ENCODE results near the gene ZC2HC1C. TPM values are rescaled to one million over a fixed set of nuclear protein-coding genes. Genes with fewer than 3 reads are reported as not detected.

The ZC2HC1C gene
- total and polyA plus RNA-seq, 2 donors (not counting 1 experiment from before 2014, with no cell fraction given) = 0.90 to 1.8 TPM

DNA sequence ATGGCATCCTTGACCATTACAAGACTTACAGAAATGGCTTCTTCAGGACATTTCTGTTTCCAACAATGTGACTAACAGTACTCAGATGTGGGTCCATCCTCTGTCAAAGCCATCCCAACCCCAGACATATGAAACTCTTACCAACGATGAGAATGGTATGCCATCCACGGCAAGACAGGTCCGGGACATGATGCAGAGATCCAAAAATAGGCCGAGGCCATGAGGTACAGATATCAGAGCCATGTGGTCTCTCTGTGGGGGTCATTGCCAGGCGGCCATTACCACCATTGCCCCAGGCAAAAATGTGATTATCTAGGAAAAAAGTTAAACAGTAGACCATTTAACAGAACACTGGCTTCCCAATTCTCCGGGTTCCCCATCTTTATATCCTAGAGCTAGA is 27.5 kb downstream of the ZC2HC1C start:
- no peak overlapping the region for H3K4me2 ChIP-seq (ENCODE audit: extremely low read depth, insufficient read depth, low read length)
- no peaks in the 10 kb centered on the region for H3K9me3 ChIP-seq (ENCODE audit: control insufficient read depth, insufficient read depth, low read depth, low read length)
- H3K9ac ChIP-seq (ENCODE audit: insufficient read depth, low read length) = no peak overlapping the region
- no peaks in the 10 kb centered on the region for H3K79me2 ChIP-seq (ENCODE audit: control insufficient read depth, insufficient read depth, low read length)
- H3K36me3 ChIP-seq (ENCODE audit: control insufficient read depth, insufficient read depth, low read length) = peaks cover 3% of the 10 kb centered on the region
- no peak overlapping the region for H3K4me3 ChIP-seq (replicated peaks in 1 of 4; ENCODE audit: control extremely low read depth in 1 of 4, insufficient read depth in 1 of 4, low read depth in 3 of 4, low read length in 4 of 4)
- H3K27me3 ChIP-seq (ENCODE audit: control insufficient read depth, insufficient read depth, low read length) = no peaks in the 10 kb centered on the region
- no peak for TF ChIP-seq EZH2 (IDR thresholded peaks at IDR 0.05; ENCODE audit: low read length, missing control alignments)
- TF ChIP-seq, protein P1, sequence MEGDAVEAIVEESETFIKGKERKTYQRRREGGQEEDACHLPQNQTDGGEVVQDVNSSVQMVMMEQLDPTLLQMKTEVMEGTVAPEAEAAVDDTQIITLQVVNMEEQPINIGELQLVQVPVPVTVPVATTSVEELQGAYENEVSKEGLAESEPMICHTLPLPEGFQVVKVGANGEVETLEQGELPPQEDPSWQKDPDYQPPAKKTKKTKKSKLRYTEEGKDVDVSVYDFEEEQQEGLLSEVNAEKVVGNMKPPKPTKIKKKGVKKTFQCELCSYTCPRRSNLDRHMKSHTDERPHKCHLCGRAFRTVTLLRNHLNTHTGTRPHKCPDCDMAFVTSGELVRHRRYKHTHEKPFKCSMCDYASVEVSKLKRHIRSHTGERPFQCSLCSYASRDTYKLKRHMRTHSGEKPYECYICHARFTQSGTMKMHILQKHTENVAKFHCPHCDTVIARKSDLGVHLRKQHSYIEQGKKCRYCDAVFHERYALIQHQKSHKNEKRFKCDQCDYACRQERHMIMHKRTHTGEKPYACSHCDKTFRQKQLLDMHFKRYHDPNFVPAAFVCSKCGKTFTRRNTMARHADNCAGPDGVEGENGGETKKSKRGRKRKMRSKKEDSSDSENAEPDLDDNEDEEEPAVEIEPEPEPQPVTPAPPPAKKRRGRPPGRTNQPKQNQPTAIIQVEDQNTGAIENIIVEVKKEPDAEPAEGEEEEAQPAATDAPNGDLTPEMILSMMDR (conservative IDR thresholded peaks at IDR 0.05 in 1 of 2, IDR thresholded peaks at IDR 0.05 in 1 of 2; ENCODE audit: low read depth in 1 of 2, low read length in 2 of 2) = no peak
- H3K4me1 ChIP-seq (ENCODE audit: control insufficient read depth, extremely low read depth, insufficient read depth, low read length) = no peaks in the 10 kb centered on the region
- H4K20me1 ChIP-seq (ENCODE audit: control insufficient read depth, extremely low read depth, insufficient read depth, low read length) = no peaks in the 10 kb centered on the region
- DNase-seq (ENCODE audit: low read depth in 2 of 2) = no peak
- no peak overlapping the region for H3K27ac ChIP-seq (ENCODE audit: insufficient read depth, low read length)
- no peak overlapping the region for H2AFZ ChIP-seq (ENCODE audit: low read length)

GRCh38 chr14:75098212-75098611 is 28.8 kb downstream of the ZC2HC1C start:
- Histone ChIP-seq H3K36me3 (ENCODE audit: control insufficient read depth, insufficient read depth, low read length) (peaks cover 3% of the 10 kb centered on the region), H3K79me2 (ENCODE audit: control insufficient read depth, insufficient read depth, low read length) (no peaks in the 10 kb centered on the region)

GRCh38 chr14:75098682-75099081 is 29.2 kb downstream of the ZC2HC1C start:
- no peak for DNase-seq (ENCODE audit: low read depth in 2 of 2)
- TF ChIP-seq, protein P1 (conservative IDR thresholded peaks at IDR 0.05 in 1 of 2, IDR thresholded peaks at IDR 0.05 in 1 of 2; ENCODE audit: low read depth in 1 of 2, low read length in 2 of 2) = no peak
- no peak for TF ChIP-seq EZH2 (IDR thresholded peaks at IDR 0.05; ENCODE audit: low read length, missing control alignments)
- H2AFZ ChIP-seq (ENCODE audit: low read length) = no peak overlapping the region
- no peaks in the 10 kb centered on the region for H3K9me3 ChIP-seq (ENCODE audit: control insufficient read depth, insufficient read depth, low read depth, low read length)
- H4K20me1 ChIP-seq (ENCODE audit: control insufficient read depth, extremely low read depth, insufficient read depth, low read length) = no peaks in the 10 kb centered on the region
- H3K27me3 ChIP-seq (ENCODE audit: control insufficient read depth, insufficient read depth, low read length) = no peaks in the 10 kb centered on the region
- no peak overlapping the region for H3K4me3 ChIP-seq (replicated peaks in 1 of 4; ENCODE audit: control extremely low read depth in 1 of 4, insufficient read depth in 1 of 4, low read depth in 3 of 4, low read length in 4 of 4)
- no peak overlapping the region for H3K27ac ChIP-seq (ENCODE audit: insufficient read depth, low read length)
- H3K4me2 ChIP-seq (ENCODE audit: extremely low read depth, insufficient read depth, low read length) = no peak overlapping the region
- H3K4me1 ChIP-seq (ENCODE audit: control insufficient read depth, extremely low read depth, insufficient read depth, low read length) = no peaks in the 10 kb centered on the region
- H3K9ac ChIP-seq (ENCODE audit: insufficient read depth, low read length) = no peak overlapping the region
- no peaks in the 10 kb centered on the region for H3K79me2 ChIP-seq (ENCODE audit: control insufficient read depth, insufficient read depth, low read length)
- H3K36me3 ChIP-seq (ENCODE audit: control insufficient read depth, insufficient read depth, low read length) = peaks cover 3% of the 10 kb centered on the region

More at GRCh38 chr14:75098212-75098611, 28.8 kb downstream of the ZC2HC1C start:
- Histone ChIP-seq H3K9me3 (ENCODE audit: control insufficient read depth, insufficient read depth, low read depth, low read length) (no peaks in the 10 kb centered on the region), H4K20me1 (ENCODE audit: control insufficient read depth, extremely low read depth, insufficient read depth, low read length) (no peaks in the 10 kb centered on the region), H3K9ac (ENCODE audit: insufficient read depth, low read length) (no peak overlapping the region), H3K27ac (ENCODE audit: insufficient read depth, low read length) (no peak overlapping the region), H3K4me1 (ENCODE audit: control insufficient read depth, extremely low read depth, insufficient read depth, low read length) (no peaks in the 10 kb centered on the region), H3K27me3 (ENCODE audit: control insufficient read depth, insufficient read depth, low read length) (no peaks in the 10 kb centered on the region), H2AFZ (ENCODE audit: low read length) (no peak overlapping the region), H3K4me3 (replicated peaks in 1 of 4; ENCODE audit: control extremely low read depth in 1 of 4, insufficient read depth in 1 of 4, low read depth in 3 of 4, low read length in 4 of 4) (no peak overlapping the region), H3K4me2 (ENCODE audit: extremely low read depth, insufficient read depth, low read length) (no peak overlapping the region)
- DNase-seq (ENCODE audit: low read depth in 2 of 2) = no peak
- TF ChIP-seq, protein P1 (conservative IDR thresholded peaks at IDR 0.05 in 1 of 2, IDR thresholded peaks at IDR 0.05 in 1 of 2; ENCODE audit: low read depth in 1 of 2, low read length in 2 of 2) = no peak
- no peak for TF ChIP-seq EZH2 (IDR thresholded peaks at IDR 0.05; ENCODE audit: low read length, missing control alignments)
